RWPE1 (cell line): ENCODE data around the gene METTL18.
"Not testable (repeated sequence)": the region's sequence is repeated elsewhere in the genome, so short reads cannot be mapped to it uniquely, and the experiment has no call there.

ENCODE experiments used
- CTCF ChIA-PET: fragments of 350-600 bp; sonication (Branson Sonifier 250); formaldehyde crosslinking; extraction: SDS; loops from one replicate; lab custom pipeline; 2021; lab: Yijun Ruan, JAX
- POLR2A ChIA-PET: fragments of 400-600 bp; formaldehyde crosslinking; extraction: SDS; loops from one replicate; lab custom pipeline; 2020; ENCODE audit warnings: antibody characterized with exemption; ENCODE audit not compliant: low non-redundant PET; lab: Yijun Ruan, JAX
- DNase-seq: peaks from one replicate; pipeline ENCODE4 v3.0.0; 2012; ENCODE audit warnings: low spot score
- H3K27ac ChIP-seq: fragments of 450-650 bp; 2 replicates; pipeline ENCODE4 v1.5.1; 2017
- CTCF ChIP-seq: fragments of 450-650 bp; conservative IDR thresholded peaks from 2 replicates; pipeline ENCODE4 v1.5.1; 2017; ENCODE audit warnings: low read depth, mild to moderate bottlenecking

Gene METTL18

GRCh38 chr1:169829671-169830070 is 35.0 kb upstream of the METTL18 start:
- ChIA-PET POLR2A (no interaction called here), CTCF (no interaction called here)
- DNase-seq, result no peak
- H3K27ac ChIP-seq, result no peak overlapping the region
- TF ChIP-seq CTCF, result no peak

GRCh38 chr1:169824153-169824552 is 29.4 kb upstream of the METTL18 start:
- no peak for DNase-seq
- H3K27ac ChIP-seq, result no peak overlapping the region
- TF ChIP-seq CTCF, result no peak
- CTCF ChIA-PET, result no interaction called here
- POLR2A ChIA-PET, result no interaction called here

GRCh38 chr1:169821500-169821899 is 26.8 kb upstream of the METTL18 start:
- no peak for DNase-seq
- POLR2A ChIA-PET, result no interaction called here
- CTCF ChIA-PET, result interaction anchor here (0.6 kb wide), 2 partner anchors 251 to 485 kb away, joined by 3 read pairs; no protein-coding TSS in a partner anchor
- no peak for TF ChIP-seq CTCF
- no peak overlapping the region for H3K27ac ChIP-seq

- POLR2A ChIA-PET, result no interaction called here
- CTCF ChIA-PET, result no interaction called here
- no peak for TF ChIP-seq CTCF
- no peak for DNase-seq
- H3K27ac ChIP-seq, result no peak overlapping the region
Observed at GRCh38 chr1:169816617-169817016, 21.9 kb upstream of the METTL18 start.

- DNase-seq, result no peak
- no peak overlapping the region for H3K27ac ChIP-seq
- CTCF ChIA-PET, result no interaction called here
- no peak for TF ChIP-seq CTCF
- POLR2A ChIA-PET, result no interaction called here
Observed at GRCh38 chr1:169814265-169814664, 19.6 kb upstream of the METTL18 start.

- CTCF ChIA-PET, result no interaction called here
- no peak for TF ChIP-seq CTCF
- DNase-seq, result no peak
- POLR2A ChIA-PET, result no interaction called here
- no peak overlapping the region for H3K27ac ChIP-seq
Observed at GRCh38 chr1:169812131-169812530, 17.4 kb upstream of the METTL18 start.

- H3K27ac ChIP-seq, POLR2A ChIA-PET, CTCF ChIA-PET, DNase-seq: not testable (repeated sequence)
Observed at GRCh38 chr1:169811418-169812035, 16.8 kb upstream of the METTL18 start.
